NCI-H345 treated with DMSO at 0.1 percent for 48 hours (cell line): ENCODE data around the gene FGGY.

ENCODE experiments used
- DNase-seq: peaks from one replicate; lab custom pipeline; 2025; ENCODE audit not compliant: unreplicated experiment; lab: John Stamatoyannopoulos, UW

The FGGY gene

GRCh38 chr1:59412718-59413326, 115.9 kb downstream of the FGGY start:
- no peak for DNase-seq

GRCh38 chr1:59413327-59413720, 116.4 kb downstream of the FGGY start:
- no peak for DNase-seq

- DNase-seq = no peak
Measured at GRCh38 chr1:59414406-59415133, 117.7 kb downstream of the FGGY start.

DNA sequence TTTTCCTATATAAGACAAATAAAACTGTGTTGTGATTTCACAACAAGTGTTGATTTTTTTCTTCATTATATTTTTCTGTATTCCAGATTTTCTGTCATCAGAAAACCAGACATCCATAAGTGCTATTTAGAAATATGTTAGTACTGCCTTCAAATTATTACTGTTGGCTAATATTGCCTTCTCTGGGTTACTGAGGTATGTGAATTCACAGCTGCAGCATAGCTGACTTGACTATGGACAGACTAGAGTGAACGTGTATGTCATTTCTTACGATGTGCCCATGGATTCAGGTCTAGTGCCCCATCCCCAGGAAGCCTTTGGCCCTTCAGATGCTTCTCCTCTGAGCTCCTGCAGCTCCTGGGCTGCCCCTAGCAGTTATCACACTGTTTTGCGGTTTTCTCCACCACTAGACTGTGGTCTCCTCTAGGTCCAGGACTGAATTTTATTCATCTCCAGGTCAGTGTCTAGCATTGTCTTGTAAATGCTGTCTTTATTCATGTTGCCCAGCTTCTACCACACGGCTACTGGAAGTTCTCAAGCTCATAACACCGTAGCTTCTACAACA, 118.5 kb downstream of the FGGY start:
- no peak for DNase-seq

DNA sequence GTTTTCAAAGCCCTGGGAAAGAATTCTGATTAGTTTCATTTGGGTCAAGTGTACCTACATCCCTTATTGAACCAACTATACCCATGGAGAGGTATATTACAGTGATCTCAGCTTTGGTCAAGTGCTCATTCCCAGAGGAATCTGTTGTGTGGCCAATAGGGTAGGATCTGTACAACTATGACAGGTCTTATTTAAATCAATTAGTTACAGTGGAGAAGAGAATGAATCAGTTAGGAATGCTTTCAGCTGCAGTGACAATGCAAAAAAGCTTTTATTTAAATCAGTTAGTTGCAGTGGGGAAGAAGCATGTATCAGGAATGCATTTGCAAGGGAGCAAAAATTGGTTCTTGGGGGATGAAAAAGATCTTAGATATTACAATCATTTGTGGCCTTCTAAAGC, 119.0 kb downstream of the FGGY start:
- no peak for DNase-seq

DNA sequence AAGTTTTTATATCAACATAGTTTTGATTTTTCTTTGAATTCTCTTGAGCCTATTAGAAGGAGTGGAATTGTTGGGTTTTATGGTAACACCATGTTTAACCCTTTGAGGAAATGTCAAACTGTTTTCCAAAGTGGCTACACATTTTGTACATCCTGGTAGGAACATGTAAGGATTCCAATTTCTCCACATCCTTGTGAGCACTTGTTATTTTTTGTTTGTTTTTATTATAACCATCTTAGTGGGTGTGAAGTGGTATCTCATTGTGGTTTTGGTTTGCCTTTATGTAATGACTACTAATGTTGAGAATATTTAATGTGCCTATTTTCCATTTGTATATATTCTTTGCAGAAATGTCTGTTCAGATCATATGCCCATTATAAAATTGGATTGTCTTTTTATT, 120.5 kb downstream of the FGGY start:
- DNase-seq = no peak

GRCh38 chr1:59418363-59419144, 121.7 kb downstream of the FGGY start:
- no peak for DNase-seq

DNA sequence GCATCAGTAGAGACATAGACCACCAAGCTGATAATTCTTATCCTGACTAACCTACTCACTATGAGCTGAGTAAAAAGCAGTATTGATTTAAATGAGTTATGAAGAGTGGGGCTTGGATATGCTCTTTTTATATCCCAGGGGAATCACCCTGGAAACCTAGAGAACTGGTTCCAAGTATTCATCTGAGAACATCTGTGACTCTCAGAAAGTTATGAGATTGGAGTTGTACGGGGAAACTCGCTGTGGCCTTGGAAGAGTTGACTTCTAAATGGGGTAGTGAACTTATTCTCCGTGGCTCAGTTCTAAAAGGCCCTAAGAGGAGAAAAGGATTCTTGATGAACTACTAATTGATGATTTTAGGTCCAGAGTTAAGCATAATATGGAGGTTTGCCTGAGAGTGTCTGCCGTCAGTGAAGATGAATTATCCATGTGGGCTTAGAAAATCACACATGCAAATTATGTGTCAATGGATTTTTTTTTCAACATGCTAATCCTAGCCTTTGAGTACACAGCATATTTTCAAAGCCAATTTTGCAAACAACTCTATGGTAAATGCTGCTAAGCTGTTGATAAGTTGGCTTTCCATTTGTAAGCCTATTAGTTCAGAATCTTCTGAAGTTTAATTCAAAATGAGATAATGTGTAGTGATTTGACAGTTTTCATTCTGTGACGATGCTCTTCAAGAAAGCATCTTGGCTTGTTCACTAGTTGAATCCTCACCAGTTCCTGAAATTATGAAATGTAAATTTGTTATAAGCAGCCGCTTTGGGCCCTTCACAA, 122.7 kb downstream of the FGGY start:
- no peak for DNase-seq

GRCh38 chr1:59421232-59421920, 124.5 kb downstream of the FGGY start:
- DNase-seq = no peak

DNA sequence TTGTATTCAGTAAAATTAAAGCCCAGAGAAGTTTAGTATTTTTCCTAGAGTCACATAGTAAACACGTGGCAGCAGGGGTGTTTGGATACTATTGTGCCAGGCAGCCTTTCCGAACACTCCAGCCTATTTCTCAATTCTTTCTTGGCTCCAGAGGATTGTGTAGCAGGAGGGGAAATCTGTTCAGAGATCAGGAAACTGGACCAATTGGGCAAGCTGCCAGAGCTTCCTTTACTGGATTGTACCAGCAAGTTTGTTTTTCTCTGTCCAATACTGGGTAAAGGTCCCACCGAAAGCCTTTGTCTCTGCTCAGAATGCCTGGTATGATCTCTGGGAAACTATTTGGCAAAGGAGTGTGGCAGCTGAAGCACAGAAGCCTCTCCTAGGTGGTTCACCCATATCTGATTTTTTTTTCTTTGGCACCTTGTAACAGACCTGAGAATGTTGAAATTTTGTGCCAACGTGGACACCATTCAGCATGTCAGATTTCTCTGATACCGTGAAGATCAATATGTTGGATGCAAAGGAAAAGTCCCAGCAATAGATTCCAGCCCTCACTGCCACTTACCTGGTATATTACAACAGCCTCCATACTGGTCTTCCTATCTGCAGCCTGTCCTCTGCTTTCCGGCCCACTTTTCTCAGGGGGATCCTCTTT, 126.2 kb downstream of the FGGY start:
- DNase-seq = no peak

- DNase-seq = no peak
Measured at GRCh38 chr1:59427155-59427554, 130.3 kb downstream of the FGGY start.

GRCh38 chr1:59427784-59428183, 130.9 kb downstream of the FGGY start:
- DNase-seq = no peak

GRCh38 chr1:59428828-59429227, 131.9 kb downstream of the FGGY start:
- DNase-seq = no peak

DNA sequence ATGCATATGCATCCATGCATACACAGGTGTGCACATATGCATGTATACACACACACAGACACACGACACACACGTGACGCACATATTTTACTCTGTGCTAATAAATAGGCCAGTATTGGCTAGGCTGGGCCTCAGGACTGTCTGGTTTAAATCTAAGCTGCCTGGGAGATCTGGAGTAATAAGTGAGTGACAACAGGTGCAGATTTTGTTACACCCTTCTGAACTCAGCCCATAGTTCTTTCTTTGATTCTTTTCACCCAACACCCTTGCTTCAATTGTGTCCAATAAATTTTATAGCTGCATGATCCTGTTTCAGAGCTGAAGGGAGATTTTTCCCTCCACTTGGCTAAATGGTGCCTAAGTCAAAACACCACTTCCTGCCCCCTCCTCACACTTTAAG, 132.8 kb downstream of the FGGY start:
- no peak for DNase-seq

DNA sequence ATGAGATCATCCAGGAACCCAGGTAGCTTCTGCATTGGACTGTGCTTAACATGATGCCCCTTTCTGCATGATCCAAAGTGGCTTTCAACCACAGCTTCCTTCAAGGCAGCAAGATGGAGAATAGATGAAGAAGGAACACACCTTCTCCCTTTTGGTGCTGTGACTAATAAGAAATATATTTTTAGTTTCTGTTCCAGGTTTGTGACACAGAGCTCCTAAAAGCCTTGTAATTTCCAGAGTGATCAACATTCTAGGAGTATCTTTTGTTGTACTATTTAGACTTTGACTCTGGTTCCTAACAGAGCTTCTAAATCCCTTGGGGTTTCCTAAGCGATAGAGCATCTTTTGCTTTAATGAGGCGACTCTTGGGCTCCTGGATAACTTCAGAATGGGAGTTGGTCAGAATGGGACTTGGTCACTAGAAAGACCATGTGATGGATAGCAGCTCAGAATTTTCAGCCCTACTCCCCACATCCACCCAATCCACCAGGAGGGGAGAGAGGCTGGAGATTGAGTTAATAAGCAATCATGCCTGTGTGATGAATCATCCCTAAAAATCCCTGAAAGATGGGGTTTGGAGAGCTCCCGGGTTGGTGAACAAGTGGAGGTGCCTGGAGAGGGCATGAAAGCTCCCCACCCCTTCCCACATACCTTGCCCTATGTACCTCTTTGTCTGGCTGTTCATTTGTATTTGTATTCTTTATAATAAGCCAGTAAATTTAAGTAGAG, 134.8 kb downstream of the FGGY start:
- no peak for DNase-seq

DNA sequence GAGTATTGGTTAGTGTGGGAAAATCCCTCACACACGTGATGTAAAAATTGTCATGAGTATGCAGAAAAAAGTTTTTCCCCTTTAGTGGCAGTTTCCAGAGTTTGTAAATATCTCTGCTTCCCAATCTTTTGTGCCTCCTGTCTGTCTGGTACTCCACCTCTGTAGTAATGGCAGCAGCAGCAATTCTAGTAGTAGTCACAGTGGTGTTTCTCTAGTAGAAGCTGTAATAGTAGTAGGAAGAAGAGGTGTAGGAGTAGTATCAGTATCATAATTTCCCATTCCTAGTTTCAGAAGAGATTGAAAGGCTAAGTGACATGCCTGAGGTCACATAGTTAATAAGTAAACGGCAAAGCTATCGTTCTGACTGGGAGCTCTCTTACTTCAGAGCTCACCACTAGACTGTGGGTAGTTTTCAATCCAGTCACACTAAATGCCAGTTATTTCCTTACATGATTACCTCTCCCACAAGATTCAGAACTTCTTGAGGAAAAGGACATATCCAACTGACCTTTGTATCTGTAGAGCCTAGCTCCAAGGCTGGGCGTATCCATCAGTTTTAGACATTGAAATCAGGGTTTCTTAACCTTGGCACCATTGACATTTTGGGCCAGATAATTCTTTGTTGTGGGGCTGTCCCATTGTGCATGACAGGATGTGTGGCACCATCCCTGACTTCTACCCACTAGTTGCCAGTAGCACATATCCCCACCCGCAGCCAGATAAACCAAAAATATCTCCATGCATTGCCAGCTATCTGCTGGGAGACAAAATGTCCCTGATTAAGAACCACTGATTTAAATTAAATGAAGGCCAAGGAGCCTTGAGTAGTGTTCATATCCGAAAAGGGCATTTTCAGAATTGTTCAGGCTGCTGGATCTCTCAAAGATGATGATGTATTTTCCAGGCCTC, 135.9 kb downstream of the FGGY start:
- DNase-seq = no peak

GRCh38 chr1:59433440-59433813, 136.5 kb downstream of the FGGY start:
- DNase-seq = no peak

DNA sequence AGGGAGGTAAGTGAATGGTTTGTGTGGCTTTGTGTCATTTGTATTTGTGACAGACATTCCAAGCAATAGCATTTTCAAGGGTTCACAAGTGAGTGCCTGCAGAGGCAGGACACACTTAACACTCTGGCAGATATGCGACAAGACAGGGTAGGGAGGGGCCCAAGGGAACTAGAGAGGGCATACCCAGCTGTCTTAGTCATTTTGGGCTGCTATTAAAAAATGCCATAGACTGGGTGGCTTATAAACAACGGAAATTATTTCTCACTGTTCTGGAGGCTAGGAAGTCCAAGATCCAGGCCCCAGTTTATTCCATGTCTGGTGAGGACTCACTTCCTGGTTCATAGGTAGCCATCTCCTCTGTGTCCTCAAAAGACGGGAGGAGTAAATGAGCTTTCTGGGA, 137.4 kb downstream of the FGGY start:
- DNase-seq = no peak
